CD14-positive monocyte (primary cell): ENCODE measurements around the gene HS3ST3B1. TPM values are rescaled to one million over a fixed set of nuclear protein-coding genes. Genes with fewer than 3 reads are reported as not detected.

Experiments
- DNase-seq, 3 donors: peaks; one replicate each; pipeline ENCODE4 v3.0.0-alpha.2; 2011 to 2022
- H2AFZ ChIP-seq: 2 replicates; pipeline ENCODE4 v1.6.0; 2012; ENCODE audit warnings: mild to moderate bottlenecking, low read depth, low read length, inconsistent platforms; ENCODE audit not compliant: insufficient read depth, poor library complexity, severe bottlenecking
- H3K27ac ChIP-seq, 2 donors: 1 replicate in 1 of 2; 2 replicates in 1 of 2; pipeline ENCODE4 v1.5.1; 2012 to 2013; ENCODE audit warnings: low read length in 2 of 2, control low read depth in 1 of 2, inconsistent platforms in 1 of 2, low read depth in 1 of 2, mild to moderate bottlenecking in 1 of 2
- H3K27me3 ChIP-seq, 2 donors: one replicate each; pipeline versions ENCODE4 v1.6.0 to v1.6.1; 2011 to 2013; ENCODE audit warnings: low read length in 2 of 2; ENCODE audit not compliant: control insufficient read depth in 2 of 2, insufficient read depth in 2 of 2
- H3K36me3 ChIP-seq, 2 donors: replicated peaks in 1 of 2; 1 replicate in 1 of 2; 2 replicates in 1 of 2; pipeline versions ENCODE4 v1.5.1 to v1.6.1; 2012 to 2013; ENCODE audit warnings: low read length in 2 of 2, control low read depth in 1 of 2, inconsistent platforms in 1 of 2, mild to moderate bottlenecking in 1 of 2; ENCODE audit not compliant: insufficient read depth in 2 of 2, control insufficient read depth in 1 of 2
- H3K4me1 ChIP-seq, 2 donors: 1 replicate in 1 of 2; 2 replicates in 1 of 2; pipeline versions ENCODE4 v1.5.1 to v1.6.1; 2012 to 2013; ENCODE audit warnings: low read length in 2 of 2, control low read depth in 1 of 2, inconsistent platforms in 1 of 2, mild to moderate bottlenecking in 1 of 2, moderate library complexity in 1 of 2; ENCODE audit not compliant: insufficient read depth in 2 of 2, control insufficient read depth in 1 of 2
- H3K4me2 ChIP-seq: replicated peaks from 2 replicates; pipeline ENCODE3; 2012; ENCODE audit warnings: low read length, moderate library complexity, mild to moderate bottlenecking; ENCODE audit not compliant: poor library complexity, severe bottlenecking; ENCODE audit errors: extremely low read depth
- H3K4me3 ChIP-seq, 3 experiments: fragments of 200-600 bp in 1 of 3; sonication (generic) in 1 of 3; replicated peaks in 1 of 3; 1 replicate in 2 of 3; 2 replicates in 1 of 3; pipeline ENCODE4 v1.5.1; 2011 to 2013; ENCODE audit warnings: low read length in 3 of 3, mild to moderate bottlenecking in 3 of 3, control low read depth in 2 of 3, low read depth in 2 of 3, inconsistent platforms in 1 of 3, moderate library complexity in 1 of 3
- H3K79me2 ChIP-seq: 2 replicates; pipeline ENCODE4 v1.6.0; 2012; ENCODE audit warnings: mild to moderate bottlenecking, control low read depth, inconsistent platforms, low read length, moderate library complexity; ENCODE audit not compliant: insufficient read depth
- H3K9ac ChIP-seq: 2 replicates; pipeline ENCODE4 v1.6.0; 2017; ENCODE audit warnings: low read length, mild to moderate bottlenecking; ENCODE audit not compliant: insufficient read depth, poor library complexity, severe bottlenecking
- H3K9me3 ChIP-seq, 2 donors: replicated peaks in 1 of 2; 1 replicate in 1 of 2; 2 replicates in 1 of 2; pipeline versions ENCODE4 v1.5.1 to v1.6.1; 2012 to 2013; ENCODE audit warnings: low read length in 2 of 2, control low read depth in 1 of 2; ENCODE audit not compliant: control insufficient read depth in 1 of 2, insufficient read depth in 1 of 2
- H4K20me1 ChIP-seq: 2 replicates; pipeline ENCODE4 v1.6.0; 2012; ENCODE audit warnings: mild to moderate bottlenecking, low read length, control low read depth, moderate library complexity; ENCODE audit not compliant: insufficient read depth
- H3K27ac Mint-ChIP-seq, 7 donors: one replicate each; pipeline ENCODE4 v1.8.0; 2020; ENCODE audit warnings: mild to moderate bottlenecking in 7 of 7, mixed read lengths in 7 of 7, moderate library complexity in 6 of 7, inconsistent platforms in 2 of 7
- H3K27me3 Mint-ChIP-seq, 3 donors: one replicate each; pipeline ENCODE4 v1.8.0; 2021 to 2022; ENCODE audit warnings: low read depth in 3 of 3, mild to moderate bottlenecking in 3 of 3, mixed read lengths in 3 of 3, moderate library complexity in 3 of 3, inconsistent platforms in 1 of 3
- H3K36me3 Mint-ChIP-seq, 2 donors: one replicate each; pipeline ENCODE4 v1.8.0; 2020; ENCODE audit warnings: mixed read lengths in 2 of 2, inconsistent platforms in 1 of 2, mild to moderate bottlenecking in 1 of 2
- H3K4me1 Mint-ChIP-seq: one replicate; pipeline ENCODE4 v1.8.0; 2020; ENCODE audit warnings: mild to moderate bottlenecking, mixed read lengths
- H3K4me3 Mint-ChIP-seq, 2 donors: one replicate each; pipeline ENCODE4 v1.8.0; 2020; ENCODE audit warnings: mild to moderate bottlenecking in 2 of 2, mixed read lengths in 2 of 2, moderate library complexity in 1 of 2
- H3K9me3 Mint-ChIP-seq, 7 donors: one replicate each; pipeline ENCODE4 v1.8.0; 2020 to 2022; ENCODE audit warnings: mixed read lengths in 7 of 7, mild to moderate bottlenecking in 6 of 7, moderate library complexity in 6 of 7, inconsistent platforms in 2 of 7
- CTCF ChIP-seq: fragments of 200-600 bp; IDR thresholded peaks from one replicate; pipeline ENCODE4 v1.8.0; 2022; ENCODE audit warnings: antibody characterized with exemption, mild to moderate bottlenecking
- WGBS: methylation state at CpG from one replicate; pipeline ENCODE4 v1.1.5; 2013; ENCODE audit warnings: missing lambda C conversion rate; ENCODE audit not compliant: insufficient coverage; 5-methylcytosine and 5-hydroxymethylcytosine counted together
- intact Hi-C, 2 donors: fragments of 100-400 bp; cut with micrococcal nuclease; formaldehyde crosslinking; loops; one replicate each; pipeline versions ENCODE4 v1.15.0 to v1.15.1; 2023
- polyA plus RNA-seq, 3 donors: library from polyadenylated mRNA; depleted of rRNA in 1 of 3; unstranded in 2 of 3; stranded (reverse) in 1 of 3; fragments of 300-500 nt in 2 of 3; fragments of >200 nt in 1 of 3; fragmentation: Illumina TruSeq in 2 of 3; gene quantifications; 1 replicate in 2 of 3; 2 replicates in 1 of 3; pipeline ENCODE4 v1.2.3, GENCODE V29; 2012 to 2021

The HS3ST3B1 gene
- polyA plus RNA-seq, 3 donors = 0.09 to 0.73 (median 0.32) TPM

- Histone ChIP-seq H3K27me3 (no peaks in the 10 kb centered on the region), H3K4me2 (no peak overlapping the region), H3K4me3 (no peak overlapping the region), H3K36me3 (no peaks in the 10 kb centered on the region), H4K20me1 (no peaks in the 10 kb centered on the region), H2AFZ (no peak overlapping the region), H3K9me3 (no peaks in the 10 kb centered on the region), H3K27ac (no peak overlapping the region), H3K9ac (no peak overlapping the region), H3K79me2 (no peaks in the 10 kb centered on the region), H3K4me1 (no peaks in the 10 kb centered on the region)
- Mint-ChIP-seq H3K36me3 (peaks cover 5 to 10% of the 10 kb centered on the region in 2 donors), H3K4me1 (peaks cover 4% of the 10 kb centered on the region), H3K27me3 (peaks cover 0 to 2% (median 1%) of the 10 kb centered on the region in 3 donors), H3K4me3 (no peak overlapping the region), H3K27ac (no peak overlapping the region), H3K9me3 (peaks cover 0 to 3% (median 0%) of the 10 kb centered on the region in 7 donors)
- WGBS = no CpG with 5 or more reads among the region's 12 CpGs
- intact Hi-C loops = no loop called here
- no peak for TF ChIP-seq CTCF
- DNase-seq = no peak
These were observed 40.2 kb downstream of the HS3ST3B1 start for GRCh38 chr17:14340857-14341754.

- Mint-ChIP-seq H3K27ac (no peak overlapping the region), H3K9me3 (peaks cover 0 to 3% (median 0%) of the 10 kb centered on the region in 7 donors), H3K36me3 (peaks cover 10 to 11% of the 10 kb centered on the region in 2 donors), H3K4me3 (no peak overlapping the region), H3K4me1 (peaks cover 4% of the 10 kb centered on the region), H3K27me3 (no peaks in the 10 kb centered on the region)
- DNase-seq = no peak
- Histone ChIP-seq H2AFZ (no peak overlapping the region), H3K4me2 (no peak overlapping the region), H4K20me1 (no peaks in the 10 kb centered on the region), H3K9me3 (no peaks in the 10 kb centered on the region), H3K27ac (no peak overlapping the region), H3K4me3 (no peak overlapping the region), H3K27me3 (no peaks in the 10 kb centered on the region), H3K4me1 (no peaks in the 10 kb centered on the region), H3K36me3 (no peaks in the 10 kb centered on the region), H3K9ac (no peak overlapping the region), H3K79me2 (no peaks in the 10 kb centered on the region)
- intact Hi-C loops = no loop called here
- WGBS = 100% methylated on average over 2 of the region's 5 CpGs
- no peak for TF ChIP-seq CTCF
These were observed 41.0 kb downstream of the HS3ST3B1 start for GRCh38 chr17:14341866-14342265.
